Fibroblast of peridontal ligament (primary cell): Measurements from ENCODE around the gene NAT14.
A peak's percentile ranks its signal among the peaks of the same experiment; 100 is the strongest.

Experiments
- DNase-seq: peaks from one replicate; pipeline ENCODE4 v3.0.0-alpha.2; 2010; ENCODE audit errors: extremely low read depth

NAT14 gene

GRCh38 chr19:55453511-55454260 lies 31.3 kb upstream of the NAT14 start:
- DNase-seq, result no peak

GRCh38 chr19:55454787-55455243 lies 30.2 kb upstream of the NAT14 start:
- peak; percentile 24 for DNase-seq

- DNase-seq, result no peak
These were observed 29.3 kb upstream of the NAT14 start for GRCh38 chr19:55455576-55456235.

- no peak for DNase-seq
These were observed 28.6 kb upstream of the NAT14 start for GRCh38 chr19:55456347-55456746.

GRCh38 chr19:55457683-55458457 lies 27.1 kb upstream of the NAT14 start:
- no peak for DNase-seq

- no peak for DNase-seq
These were observed 25.4 kb upstream of the NAT14 start for GRCh38 chr19:55459551-55459949.

GRCh38 chr19:55459950-55460657 lies 24.9 kb upstream of the NAT14 start:
- peak; percentile 52 for DNase-seq

GRCh38 chr19:55460670-55461258 lies 24.2 kb upstream of the NAT14 start:
- peak; percentile 83 for DNase-seq

- DNase-seq, result peak; percentile 99
These were observed 23.6 kb upstream of the NAT14 start, which contains the start of gene ISOC2 for GRCh38 chr19:55461259-55461973. ISOC2 (minus strand) TSS chr19:55461642; CDS start chr19:55456486, 5,156 bp downstream.

- peak; percentile 54 for DNase-seq
These were observed 22.9 kb upstream of the NAT14 start for GRCh38 chr19:55461974-55462626.

GRCh38 chr19:55462722-55463121 lies 22.3 kb upstream of the NAT14 start:
- DNase-seq, result no peak

- DNase-seq, result no peak
These were observed 21.4 kb upstream of the NAT14 start for GRCh38 chr19:55463583-55464031.

GRCh38 chr19:55464039-55464661 lies 20.8 kb upstream of the NAT14 start:
- no peak for DNase-seq

GRCh38 chr19:55464662-55465054 lies 20.3 kb upstream of the NAT14 start, which contains the start of gene C19orf85:
C19orf85 (minus strand) TSS chr19:55464751; CDS start chr19:55464554, 197 bp downstream.
- DNase-seq, result no peak

- no peak for DNase-seq
These were observed 19.3 kb upstream of the NAT14 start for GRCh38 chr19:55465460-55466240.

GRCh38 chr19:55466241-55466614 lies 18.8 kb upstream of the NAT14 start:
- DNase-seq, result no peak

- peak; percentile 70 for DNase-seq
These were observed 17.5 kb upstream of the NAT14 start for GRCh38 chr19:55467236-55468053.

GRCh38 chr19:55468054-55468393 lies 17.0 kb upstream of the NAT14 start:
- DNase-seq, result no peak
